ENCODE results near the gene NRCAM. TPM values are rescaled to one million over a fixed set of nuclear protein-coding genes. Genes with fewer than 3 reads are reported as not detected.
"Not testable (repeated sequence)": the region's sequence is repeated elsewhere in the genome, so short reads cannot be mapped to it uniquely, and the experiment has no call there.

The NRCAM gene
- total RNA-seq, 2 donors from 2014 or later = 0.92 to 1.1 TPM

DNA sequence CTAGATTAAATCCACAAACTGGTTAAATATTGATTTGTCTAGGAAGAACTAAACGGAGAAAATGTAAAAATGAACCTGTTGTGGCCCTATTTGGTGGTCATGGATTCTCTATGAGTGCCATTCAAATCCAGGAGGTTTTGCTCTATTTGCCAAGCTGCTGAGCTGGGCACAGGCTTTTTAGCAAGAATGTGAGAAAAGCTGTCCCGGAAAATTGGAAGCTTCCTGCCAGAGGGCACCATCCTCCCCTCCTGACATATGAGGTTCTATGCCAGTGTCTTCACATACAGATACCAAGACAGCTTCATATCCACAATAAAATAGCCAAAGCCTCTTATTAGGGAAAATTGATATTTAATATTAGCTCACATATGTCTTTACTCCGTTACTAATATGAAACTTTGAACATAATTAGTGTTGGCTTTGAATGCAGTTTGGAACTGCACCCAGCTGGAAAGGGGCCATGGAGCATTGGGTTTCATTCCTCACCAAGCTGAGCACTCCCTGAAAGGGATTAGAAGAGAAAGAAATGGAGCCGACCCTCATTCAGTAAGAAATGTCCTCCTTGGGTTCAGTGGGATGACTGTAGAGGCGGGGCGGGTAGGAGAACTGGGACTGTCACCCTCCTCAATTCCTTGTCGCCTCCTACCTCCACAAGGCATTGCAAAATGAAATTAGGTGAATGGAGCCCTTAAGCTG is 47.8 kb downstream of the NRCAM start:
- DNase-seq (no peak), ATAC-seq (no peak)
- intact Hi-C loops (cut with DNase I, micrococcal nuclease) = no loop called here

DNA sequence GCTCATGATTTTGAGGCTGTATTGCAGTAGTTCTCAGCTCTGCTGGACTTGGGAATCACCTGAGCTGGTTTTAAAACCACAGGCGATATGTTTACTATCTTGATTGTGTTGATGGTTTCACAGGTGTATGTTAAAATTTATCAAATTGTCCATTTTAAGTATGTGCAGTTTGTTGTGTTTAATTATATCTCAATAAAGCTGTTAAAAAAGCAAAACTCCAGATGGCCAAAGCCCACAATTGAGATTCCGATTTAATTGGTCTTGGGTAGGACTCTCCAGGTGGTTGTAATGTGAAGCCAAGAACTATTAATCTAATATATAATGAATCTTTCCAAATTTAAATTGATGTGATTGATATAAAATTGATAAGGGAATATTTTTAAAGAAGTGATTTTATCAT is 48.6 kb downstream of the NRCAM start:
- intact Hi-C loops (cut with DNase I, micrococcal nuclease) = no loop called here
- no peak for ATAC-seq
- DNase-seq = no peak

DNA sequence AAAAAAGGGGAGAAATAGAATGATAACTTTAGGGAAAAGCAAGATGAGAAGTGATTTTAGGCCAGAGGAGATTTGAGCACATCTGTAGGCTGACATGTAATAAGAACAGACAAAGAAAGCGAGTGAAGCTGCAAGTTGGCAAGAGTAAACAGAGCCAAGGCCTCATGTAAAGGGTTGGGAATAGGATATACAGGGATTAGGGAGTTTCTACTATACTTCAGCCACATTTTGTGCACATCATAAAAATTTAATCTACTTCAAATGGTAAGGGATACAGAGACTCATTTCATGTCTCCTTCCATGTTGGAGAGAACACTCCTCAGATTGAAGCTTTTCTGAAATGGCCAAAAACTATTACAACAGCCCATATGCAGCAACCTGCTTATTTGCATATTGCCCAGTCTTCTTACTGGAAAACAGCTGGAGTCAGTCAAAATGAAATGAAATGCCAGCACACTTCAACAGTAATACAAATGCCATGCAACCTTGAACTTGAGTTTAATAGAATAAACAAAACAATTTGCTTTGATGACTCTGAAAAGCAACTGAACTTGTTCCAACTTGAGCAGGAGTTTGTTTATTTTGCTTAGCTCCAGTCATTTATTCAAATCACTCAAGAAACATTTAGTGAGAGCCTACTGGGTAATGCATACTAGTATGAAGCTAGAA is 49.9 kb downstream of the NRCAM start:
- DNase-seq (no peak), ATAC-seq (no peak)
- intact Hi-C loops (cut with DNase I, micrococcal nuclease) = no loop called here

DNA sequence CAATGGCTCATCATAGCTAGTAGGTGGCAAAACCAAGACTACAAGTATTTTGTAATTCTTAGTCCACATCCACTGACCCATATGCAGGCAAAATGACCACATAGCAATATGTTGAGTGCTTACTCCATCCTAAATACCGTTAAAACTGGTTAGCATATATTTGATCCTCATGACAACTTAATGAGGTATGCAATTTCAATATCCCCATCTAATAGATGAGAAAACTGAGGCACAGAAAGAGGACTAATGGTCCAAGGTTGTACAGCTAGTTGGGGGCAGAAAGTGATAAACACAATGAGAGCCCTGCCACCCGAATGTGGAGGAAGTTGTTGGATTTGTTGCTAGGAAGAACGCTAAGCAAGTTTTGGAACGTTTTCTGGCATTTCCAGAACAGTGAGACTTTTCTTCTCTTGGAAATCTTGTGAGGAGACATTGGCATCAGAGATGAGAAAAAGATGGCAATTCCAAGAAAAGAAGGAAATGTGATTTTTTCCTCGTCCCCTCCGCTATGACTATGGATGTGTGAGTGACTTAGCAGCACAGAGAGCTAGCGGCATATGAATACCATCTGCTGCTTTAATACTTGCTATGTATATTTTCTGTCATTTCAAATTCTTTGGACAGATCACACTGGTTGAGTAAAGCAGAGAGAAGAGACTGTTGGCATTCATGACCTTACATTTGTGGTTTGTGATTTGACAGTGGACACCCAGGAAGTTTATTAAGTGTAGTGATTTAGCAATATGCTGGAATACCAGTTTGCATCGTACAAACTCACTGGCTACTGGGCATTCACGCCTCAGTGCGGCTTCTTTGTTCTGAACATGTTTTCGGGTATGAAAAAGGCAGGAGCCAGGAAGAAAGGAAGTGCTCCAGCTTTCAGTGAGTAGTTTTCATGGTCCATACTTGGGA is 51.5 kb downstream of the NRCAM start:
- intact Hi-C loops (cut with DNase I, micrococcal nuclease) = no loop called here
- DNase-seq (no peak), ATAC-seq (no peak)

DNA sequence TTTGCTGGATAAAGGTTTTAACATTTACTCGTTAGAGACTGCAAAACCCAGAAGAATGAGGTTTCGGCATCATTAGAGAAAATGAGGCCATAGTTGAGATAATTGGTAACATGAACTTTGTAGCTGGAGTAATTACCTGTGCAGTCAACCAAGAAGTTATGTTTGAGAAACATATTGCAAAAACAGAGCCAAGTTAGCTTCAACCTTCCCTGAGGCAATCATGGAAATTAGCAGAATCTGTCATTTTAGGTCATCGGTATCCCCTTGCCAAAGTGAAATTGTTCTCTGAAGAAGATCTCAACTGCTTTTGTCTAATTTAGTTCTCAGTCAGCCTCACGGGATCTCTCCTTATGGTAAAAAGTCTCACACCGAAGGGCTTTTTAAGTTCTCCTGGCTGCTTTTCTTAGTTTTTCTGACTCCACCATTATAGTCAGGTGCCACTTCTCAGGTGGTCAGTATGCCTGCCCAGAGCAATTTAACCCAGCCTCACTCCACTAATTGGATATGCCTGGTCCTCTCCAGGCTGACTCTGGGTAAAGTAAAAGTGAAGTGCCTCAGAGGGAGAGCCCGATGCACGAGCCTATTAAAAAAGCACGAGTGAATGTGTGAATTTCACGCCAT is 52.5 kb downstream of the NRCAM start:
- DNase-seq (no peak), ATAC-seq (no peak)
- intact Hi-C loops (cut with DNase I, micrococcal nuclease) = no loop called here

DNA sequence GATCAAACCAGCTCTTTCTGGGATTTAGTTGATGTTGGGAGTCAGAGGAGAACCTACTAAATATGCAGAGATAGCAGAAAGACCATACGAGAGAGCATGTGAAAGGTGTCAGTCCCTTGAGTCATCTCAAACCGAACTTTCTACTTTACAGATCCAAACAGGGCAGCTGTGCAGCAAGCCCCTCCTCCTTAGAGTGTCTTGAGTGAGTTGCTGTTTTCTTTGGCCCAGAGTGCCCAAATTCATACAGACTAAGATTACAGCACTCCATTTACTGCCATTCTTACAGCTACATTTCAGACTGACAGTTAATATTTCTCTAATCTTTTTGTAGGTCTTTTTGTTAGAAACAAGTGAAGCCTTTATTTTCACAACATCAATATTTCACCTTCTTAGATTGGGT is 53.4 kb downstream of the NRCAM start:
- no peak for DNase-seq
- ATAC-seq = no peak
- intact Hi-C loops (cut with DNase I, micrococcal nuclease) = no loop called here

DNA sequence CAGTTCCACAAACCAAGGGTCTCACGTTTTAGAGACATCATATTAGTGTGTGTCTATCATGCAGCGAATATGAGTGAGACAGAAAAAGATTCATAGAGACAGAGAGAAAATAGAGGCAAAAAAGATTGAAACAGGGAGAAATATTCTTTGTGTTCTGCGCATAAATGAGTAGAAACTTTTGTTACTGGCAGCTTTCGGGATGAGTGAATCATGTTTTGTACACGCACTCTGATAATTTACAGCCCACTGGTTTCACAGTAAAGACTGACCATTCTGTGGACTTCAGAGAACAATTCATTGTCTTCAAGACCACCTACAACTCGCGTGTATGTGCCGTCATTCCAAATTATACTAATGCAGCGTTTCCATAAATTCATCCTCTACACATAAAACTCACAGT is 60.2 kb downstream of the NRCAM start:
- DNase-seq = no peak
- intact Hi-C loops (cut with DNase I, micrococcal nuclease) = no loop called here
- ATAC-seq = no peak

DNA sequence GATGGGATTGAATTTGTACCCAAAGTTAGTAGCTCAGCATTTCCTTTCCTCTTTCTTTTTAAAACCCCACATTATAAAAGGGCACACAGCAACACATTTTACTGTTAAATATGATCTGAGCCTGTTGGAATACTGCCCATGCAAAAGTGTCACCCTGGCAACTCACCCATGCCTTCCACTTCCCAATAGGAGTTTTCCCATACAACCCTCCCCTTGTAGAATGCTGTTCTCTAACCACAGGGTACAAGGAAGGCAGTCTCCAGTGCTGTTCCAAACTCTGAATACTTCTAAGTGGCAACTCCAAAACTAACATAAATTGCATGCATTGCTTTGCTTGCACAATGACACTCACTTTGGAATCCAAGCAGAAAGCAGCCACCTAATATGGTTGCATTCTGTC is 60.8 kb downstream of the NRCAM start:
- ATAC-seq (no peak), DNase-seq (no peak)
- intact Hi-C loops (cut with DNase I, micrococcal nuclease) = no loop called here

DNA sequence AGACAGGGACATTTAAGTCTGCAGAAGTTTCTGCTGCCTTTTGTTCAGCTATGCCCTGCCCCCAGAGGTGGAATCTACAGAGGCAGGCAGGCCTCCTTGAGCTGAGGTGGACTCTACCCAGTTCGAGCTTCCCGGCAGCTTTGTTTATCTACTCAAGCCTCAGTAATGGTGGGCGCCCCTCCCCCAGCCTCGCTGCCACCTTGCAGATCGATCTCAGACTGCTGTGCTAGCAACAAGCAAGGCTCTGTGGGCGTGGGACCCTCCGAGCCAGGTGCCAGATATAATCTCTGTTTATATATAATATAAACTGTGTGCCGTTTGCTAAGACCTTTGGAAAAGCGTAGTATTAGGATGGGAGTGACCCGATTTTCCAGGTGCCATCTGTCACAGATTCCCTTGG is 63.1 kb downstream of the NRCAM start:
- intact Hi-C loops (cut with DNase I, micrococcal nuclease) = not testable (repeated sequence)
- peak in 1 of 2 donors; percentile 16 for DNase-seq

DNA sequence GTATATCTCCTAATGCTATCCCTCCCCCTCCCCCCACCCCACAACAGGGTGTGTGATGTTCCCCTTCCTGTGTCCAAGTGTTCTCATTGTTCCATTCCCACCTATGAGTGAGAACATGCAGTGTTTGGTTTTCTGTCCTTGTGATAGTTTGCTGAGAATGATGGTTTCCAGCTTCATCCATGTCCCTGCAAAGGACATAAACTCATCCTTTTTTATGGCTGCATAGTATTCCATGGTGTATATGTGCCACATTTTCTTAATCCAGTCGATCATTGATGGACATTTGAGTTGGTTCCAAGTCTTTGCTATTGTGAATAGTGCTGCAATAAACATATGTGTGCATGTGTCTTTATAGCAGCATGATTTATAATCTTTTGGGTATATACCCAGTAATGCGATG is 68.5 kb downstream of the NRCAM start:
- DNase-seq; ATAC-seq; intact Hi-C loops (cut with DNase I, micrococcal nuclease): not testable (repeated sequence)

More for the DNA sequence above, 63.1 kb downstream of the NRCAM start:
- ATAC-seq = not testable (repeated sequence)

DNA sequence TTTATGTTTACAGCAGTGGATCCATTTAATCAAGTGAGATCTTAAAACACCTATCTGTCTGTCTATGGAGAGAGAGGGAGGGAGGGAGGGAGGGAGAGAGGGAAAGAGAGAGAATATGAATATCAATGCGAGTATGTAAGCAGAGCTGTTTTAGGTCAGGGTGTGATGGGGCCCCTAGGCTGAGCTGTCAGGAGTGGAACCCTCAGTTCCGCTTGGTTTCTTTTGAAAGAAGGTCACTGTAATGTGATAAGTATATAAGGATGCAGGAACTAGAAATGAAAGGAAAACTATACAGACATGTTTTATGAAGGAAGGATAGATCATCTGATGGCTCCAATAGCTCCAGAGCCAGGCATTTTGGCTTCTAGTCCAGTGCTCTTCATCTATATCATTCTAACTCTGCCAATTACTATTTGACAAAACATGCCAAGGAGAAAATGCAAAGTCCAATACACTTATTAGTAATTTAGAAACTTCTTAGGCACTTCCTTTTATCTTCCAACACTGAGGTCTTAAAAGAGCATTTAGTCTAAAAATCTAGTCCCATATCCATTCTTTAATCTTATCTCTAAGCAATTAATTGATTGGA is 70.3 kb downstream of the NRCAM start:
- DNase-seq (no peak), ATAC-seq (no peak)
- intact Hi-C loops (cut with DNase I, micrococcal nuclease) = no loop called here

DNA sequence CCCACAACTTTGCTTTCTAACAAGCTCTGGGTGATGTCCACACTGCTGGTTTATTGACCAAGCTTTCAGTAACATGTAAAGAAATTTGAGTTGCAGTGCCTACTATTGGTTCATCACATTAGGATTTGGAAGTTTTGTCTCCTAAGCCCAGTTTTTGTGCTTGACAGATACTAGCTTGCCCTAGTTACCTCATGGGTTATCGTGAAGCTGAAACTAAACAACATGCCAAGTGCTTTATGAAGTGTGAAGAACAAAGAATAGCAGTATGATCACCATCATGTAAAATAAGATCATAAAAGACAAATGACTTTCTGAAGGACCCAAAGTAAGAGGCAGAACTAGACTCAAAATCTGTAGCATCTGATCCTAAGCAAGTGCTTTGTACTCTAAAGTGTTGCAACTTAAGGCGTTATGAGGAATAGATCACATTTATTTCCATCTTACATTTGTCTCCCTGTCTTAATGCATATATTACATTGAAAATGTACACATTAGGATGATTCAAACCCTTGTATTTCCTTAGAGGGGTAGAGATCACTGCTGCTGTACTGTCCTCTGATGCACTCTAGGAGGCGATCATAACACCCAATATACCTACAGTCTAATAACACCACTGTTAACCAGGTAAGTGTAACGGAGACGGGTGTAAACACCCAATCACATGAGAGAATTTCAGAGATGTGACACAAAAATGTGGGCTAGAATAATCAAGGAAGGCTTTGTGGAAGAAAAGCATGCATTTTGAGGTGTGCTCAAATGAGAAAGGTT is 71.3 kb downstream of the NRCAM start:
- intact Hi-C loops (cut with DNase I, micrococcal nuclease) = no loop called here
- ATAC-seq (no peak), DNase-seq (no peak)

DNA sequence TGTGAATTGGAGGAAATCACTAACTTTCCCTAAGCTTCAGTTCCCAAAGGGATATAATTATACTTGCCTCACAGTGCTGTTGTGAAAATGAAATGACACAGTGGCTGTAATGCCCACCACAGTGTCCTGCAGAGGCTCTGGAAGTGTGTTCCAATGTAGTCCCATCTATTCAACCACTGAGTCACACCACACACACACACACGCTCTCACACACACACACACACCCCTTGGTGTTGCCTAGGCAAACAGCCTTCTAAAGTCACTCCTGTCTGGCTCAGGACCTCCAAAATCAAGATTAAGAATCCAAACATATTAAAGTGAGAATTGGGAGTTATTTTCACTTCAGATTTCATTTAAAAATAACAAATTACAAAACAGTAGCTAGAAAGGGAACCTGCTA is 73.3 kb downstream of the NRCAM start:
- intact Hi-C loops (cut with DNase I, micrococcal nuclease) = no loop called here
- ATAC-seq = no peak
- DNase-seq = no peak

DNA sequence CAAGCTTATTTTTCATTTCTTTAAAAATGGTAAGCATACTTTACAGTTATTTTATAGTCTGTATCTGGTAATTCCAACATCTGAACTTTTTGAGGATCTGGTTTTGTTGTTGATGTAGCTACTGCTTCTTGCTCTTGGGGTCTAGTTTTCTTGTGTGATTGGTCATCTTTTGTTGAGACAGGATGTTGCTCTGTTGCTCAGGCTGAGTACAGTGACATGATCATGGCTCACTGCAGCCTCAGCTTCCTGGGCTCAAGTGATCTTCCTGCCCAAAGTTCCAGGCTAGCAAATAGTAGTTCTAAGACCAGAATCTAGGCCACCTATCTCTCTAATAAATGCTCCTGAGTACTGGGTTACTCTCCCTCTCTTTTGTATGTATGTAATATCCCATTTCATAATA is 75.7 kb downstream of the NRCAM start:
- no peak for ATAC-seq

DNA sequence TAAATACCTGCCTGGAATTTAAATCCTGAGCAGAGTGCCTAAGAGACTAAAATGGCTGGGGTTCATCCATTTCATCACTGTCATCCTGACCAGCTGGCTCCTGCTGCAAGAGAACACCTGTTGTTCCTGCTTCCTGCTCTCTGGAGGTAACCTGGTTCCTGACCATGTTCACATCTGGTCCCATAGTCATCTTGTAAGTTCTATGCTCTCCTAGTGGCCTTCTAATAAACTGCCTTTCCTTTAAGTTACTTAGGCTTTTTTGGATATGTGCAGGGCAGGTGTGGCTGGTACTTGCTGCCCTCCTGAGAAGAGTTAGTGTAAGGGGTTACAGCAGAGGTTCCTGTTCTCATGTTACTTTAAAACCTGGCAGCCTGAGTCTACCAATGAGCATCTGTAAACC is 80.0 kb downstream of the NRCAM start:
- ATAC-seq (no peak), DNase-seq (no peak)
- intact Hi-C loops (cut with DNase I, micrococcal nuclease) = no loop called here

More for the DNA sequence above, 75.7 kb downstream of the NRCAM start:
- DNase-seq = no peak
- intact Hi-C loops (cut with DNase I, micrococcal nuclease) = no loop called here

DNA sequence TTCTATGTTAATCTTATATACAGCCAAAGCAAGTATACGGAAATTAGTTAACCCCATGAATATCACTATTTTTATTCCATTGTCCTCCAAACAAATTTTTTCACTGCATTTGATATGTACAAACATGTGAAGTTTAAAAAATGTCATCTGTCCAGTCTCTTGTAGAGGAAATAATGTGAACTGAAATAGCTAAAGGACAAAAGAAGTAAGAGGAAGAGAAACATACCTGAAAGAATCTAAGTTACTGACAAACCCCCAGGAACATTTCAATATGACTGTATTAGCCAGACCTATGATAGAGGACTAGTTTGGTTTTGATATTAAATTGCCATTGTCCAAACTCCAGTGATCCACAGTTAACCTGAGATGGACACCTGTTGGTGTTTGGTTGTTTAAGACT is 80.6 kb downstream of the NRCAM start:
- ATAC-seq (no peak), DNase-seq (no peak)
- intact Hi-C loops (cut with DNase I, micrococcal nuclease) = no loop called here

DNA sequence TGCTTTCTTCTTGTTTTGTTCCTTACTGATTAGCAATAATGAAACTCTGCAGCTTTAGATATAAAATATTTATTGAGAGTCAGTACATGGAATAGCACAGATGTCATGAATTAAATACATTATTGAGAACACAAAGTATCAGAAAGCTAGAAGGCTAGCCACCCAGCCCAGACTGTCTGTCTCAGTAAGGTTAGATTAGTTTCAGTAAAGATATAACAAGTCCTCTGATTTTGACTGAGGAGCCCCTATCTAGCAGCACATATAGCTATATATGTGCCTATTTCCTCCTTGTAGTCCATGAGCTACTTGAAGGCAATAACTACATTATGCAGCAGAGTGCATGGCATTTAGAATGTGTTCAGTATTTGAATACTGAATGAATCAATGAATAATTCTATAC is 81.3 kb downstream of the NRCAM start:
- DNase-seq (no peak), ATAC-seq (no peak)
- intact Hi-C loops (cut with DNase I, micrococcal nuclease) = no loop called here

DNA sequence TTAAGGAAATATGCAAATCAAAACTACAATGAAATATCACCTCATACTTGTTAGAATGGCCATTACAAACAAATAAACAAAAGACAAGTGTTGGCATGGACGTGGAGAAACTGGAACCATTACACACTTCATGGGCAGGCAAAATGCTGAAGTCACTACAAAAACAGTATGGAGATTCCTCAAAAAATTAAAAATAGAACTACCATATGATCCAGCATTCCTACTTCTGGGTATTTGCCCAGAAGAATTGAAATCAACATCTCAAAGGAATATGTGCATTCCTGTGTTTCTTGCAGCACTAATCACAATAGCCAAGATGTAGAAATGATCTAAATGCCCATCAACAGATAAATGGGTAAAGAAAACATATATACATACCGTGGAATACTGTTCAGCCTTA is 83.6 kb downstream of the NRCAM start:
- ATAC-seq (no peak), DNase-seq (no peak)
- intact Hi-C loops (cut with DNase I, micrococcal nuclease) = no loop called here
